Fibroblast of villous mesenchyme (primary cell): ENCODE measurements around the gene PTPRN2. TPM values are rescaled to one million over a fixed set of nuclear protein-coding genes. Genes with fewer than 3 reads are reported as not detected.

ENCODE experiments used
- DNase-seq: peaks from one replicate; pipeline ENCODE4 v3.0.0-alpha.2; 2010; ENCODE audit warnings: low read depth
- H3K4me3 ChIP-seq: 2 replicates; pipeline ENCODE4 v1.5.1; 2011; ENCODE audit warnings: low read depth, mild to moderate bottlenecking, low read length
- CTCF ChIP-seq: IDR thresholded peaks from 2 replicates; pipeline ENCODE4 v1.5.1; 2012; ENCODE audit warnings: low read depth, mild to moderate bottlenecking, low read length; ENCODE audit not compliant: insufficient read depth
- total RNA-seq: library from RNA; depleted of rRNA; stranded (reverse); fragments of >200 nt; gene quantifications from 2 replicates; pipeline ENCODE4 v1.2.3, GENCODE V29; 2012

Gene PTPRN2
- total RNA-seq, 1 donor = not detected

GRCh38 chr7:158415316-158415715, 172.3 kb downstream of the PTPRN2 start:
- no peak for DNase-seq
- no peak for TF ChIP-seq CTCF
- no peak overlapping the region for H3K4me3 ChIP-seq

GRCh38 chr7:158414486-158414961, 173.1 kb downstream of the PTPRN2 start:
- no peak overlapping the region for H3K4me3 ChIP-seq
- TF ChIP-seq CTCF = no peak
- no peak for DNase-seq

GRCh38 chr7:158414002-158414401, 173.6 kb downstream of the PTPRN2 start:
- TF ChIP-seq CTCF = no peak
- DNase-seq = no peak
- H3K4me3 ChIP-seq = no peak overlapping the region

GRCh38 chr7:158411232-158411950, 176.2 kb downstream of the PTPRN2 start:
- no peak for DNase-seq
- no peak overlapping the region for H3K4me3 ChIP-seq
- no peak for TF ChIP-seq CTCF

GRCh38 chr7:158410720-158411119, 176.9 kb downstream of the PTPRN2 start:
- no peak for DNase-seq
- no peak for TF ChIP-seq CTCF
- no peak overlapping the region for H3K4me3 ChIP-seq

- H3K4me3 ChIP-seq = no peak overlapping the region
- DNase-seq = no peak
- TF ChIP-seq CTCF = no peak
These were observed 177.8 kb downstream of the PTPRN2 start for GRCh38 chr7:158409816-158410330.
